GM12801 (cell line): ENCODE measurements around the gene ADGB.

ENCODE experiments used
- CTCF ChIP-seq: IDR thresholded peaks from one replicate; pipeline ENCODE4 v1.5.1; 2011; ENCODE audit warnings: control low read depth; ENCODE audit not compliant: insufficient read length; ENCODE audit errors: extremely low read depth

Gene ADGB

DNA sequence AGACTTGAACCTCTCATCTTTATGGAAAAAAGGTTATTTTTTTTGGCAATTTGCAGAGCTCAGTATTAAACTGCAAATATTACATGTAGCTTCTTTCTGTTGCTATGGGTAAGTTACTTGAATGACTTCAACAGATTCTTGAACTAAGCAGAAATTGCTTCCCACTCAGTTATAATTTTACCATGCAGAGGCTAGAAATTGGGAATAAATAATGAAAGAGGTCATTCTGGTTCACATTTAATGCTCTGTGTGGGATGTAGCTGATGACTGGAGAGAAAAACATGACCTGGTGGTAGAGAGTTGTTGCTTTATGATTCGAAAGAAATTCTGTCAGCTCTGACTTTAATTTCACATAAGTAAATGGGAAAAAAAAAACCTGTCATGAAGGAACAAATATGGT lies 16.8 kb upstream of the ADGB start:
- no peak for TF ChIP-seq CTCF

- no peak for TF ChIP-seq CTCF
Observed at GRCh38 chr6:146582857-146583256, 15.9 kb upstream of the ADGB start.

DNA sequence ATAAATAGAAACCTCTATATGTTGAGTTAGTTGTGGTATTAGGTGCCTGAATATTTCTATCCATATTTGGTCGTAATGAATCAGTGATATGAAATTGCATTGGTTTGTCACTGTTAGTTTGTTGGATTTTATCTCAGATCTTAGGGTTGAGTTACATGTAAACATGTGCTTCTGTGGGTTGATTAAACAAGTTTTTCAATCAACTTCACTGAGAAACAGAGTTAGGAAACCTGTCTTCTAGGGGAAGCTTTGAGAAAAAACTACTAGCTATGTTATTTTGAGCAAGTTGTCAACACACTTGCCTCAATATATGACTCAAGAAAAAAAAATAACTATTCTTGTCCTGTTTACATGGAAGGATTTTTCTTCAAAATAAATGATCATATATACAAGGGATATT lies 14.8 kb upstream of the ADGB start:
- no peak for TF ChIP-seq CTCF

DNA sequence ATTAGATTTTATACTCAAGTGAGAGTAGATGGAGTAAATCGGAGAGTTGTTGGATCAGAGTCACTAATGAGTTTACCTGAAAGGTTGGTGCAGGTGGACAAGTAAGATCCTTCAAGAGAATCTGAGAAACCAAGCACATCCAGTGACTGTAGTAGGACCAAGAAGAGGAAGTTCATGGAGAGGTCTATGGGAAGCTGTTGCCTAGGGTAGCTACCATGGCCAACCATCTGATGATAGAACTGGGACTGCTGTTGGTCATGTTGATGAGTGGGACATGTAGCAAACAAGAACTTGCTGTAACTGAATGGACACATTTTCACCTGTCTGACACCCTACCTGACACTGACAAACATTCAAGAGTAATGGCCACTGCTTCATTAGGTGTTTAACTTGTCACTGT lies 11.3 kb upstream of the ADGB start:
- TF ChIP-seq CTCF = no peak

GRCh38 chr6:146590492-146590891 lies 8.3 kb upstream of the ADGB start:
- TF ChIP-seq CTCF = no peak

GRCh38 chr6:146592451-146592850 lies 6.3 kb upstream of the ADGB start:
- no peak for TF ChIP-seq CTCF

GRCh38 chr6:146593986-146594385 lies 4.8 kb upstream of the ADGB start:
- TF ChIP-seq CTCF = no peak

DNA sequence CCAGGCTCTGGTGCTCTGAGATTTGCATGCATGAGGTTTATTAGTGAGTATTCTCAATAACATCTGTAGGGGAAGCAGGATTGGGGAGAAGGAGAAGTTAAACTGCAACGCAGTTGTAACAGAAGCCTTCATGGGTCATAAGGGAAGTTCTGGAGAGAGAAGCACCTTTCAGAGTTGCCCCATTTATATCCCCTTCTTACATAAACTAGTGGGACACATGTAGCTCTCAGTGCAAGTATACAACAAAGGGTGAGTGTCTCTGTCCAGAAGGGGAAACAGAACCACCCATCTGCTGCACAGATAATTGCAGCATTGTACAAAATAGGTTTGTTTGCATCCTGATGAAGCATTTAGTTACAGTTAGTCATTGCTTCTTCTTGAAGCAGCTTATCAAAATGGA lies 4.3 kb upstream of the ADGB start:
- no peak for TF ChIP-seq CTCF
